Astrocyte (in vitro differentiated cells and primary cell): Measurements from ENCODE around the gene ABHD16A. TPM values are rescaled to one million over a fixed set of nuclear protein-coding genes. Genes with fewer than 3 reads are reported as not detected.

Experiments
- DNase-seq: peaks from one replicate; pipeline ENCODE4 v3.0.0-alpha.2; 2010; ENCODE audit warnings: low read depth
- FAIRE-seq: peaks from 2 replicates; lab custom pipeline; 2011; peaks lifted over from hg19 to GRCh38; lab: Jason Lieb, UNC
- H2AFZ ChIP-seq: 2 replicates; pipeline ENCODE4 v1.6.0; 2012; ENCODE audit warnings: low read depth, low read length, inconsistent platforms
- H3K27ac ChIP-seq: 2 replicates; pipeline ENCODE4 v1.5.1; 2011; ENCODE audit warnings: low read depth, low read length, inconsistent platforms
- H3K27me3 ChIP-seq: 2 replicates; pipeline ENCODE4 v1.6.0; 2011; ENCODE audit warnings: low read length, inconsistent platforms; ENCODE audit not compliant: insufficient read depth
- H3K36me3 ChIP-seq: 2 replicates; pipeline ENCODE4 v1.5.1; 2011; ENCODE audit warnings: low read length, inconsistent platforms; ENCODE audit not compliant: insufficient read depth
- H3K4me1 ChIP-seq: 2 replicates; pipeline ENCODE4 v1.5.1; 2011; ENCODE audit warnings: low read length, inconsistent platforms; ENCODE audit not compliant: insufficient read depth
- H3K4me2 ChIP-seq: 2 replicates; pipeline ENCODE4 v1.6.0; 2012; ENCODE audit warnings: low read length, inconsistent platforms
- H3K4me3 ChIP-seq: 2 replicates; pipeline ENCODE4 v1.5.1; 2011; ENCODE audit warnings: low read depth, mild to moderate bottlenecking, low read length, inconsistent platforms; ENCODE audit not compliant: insufficient read depth
- H3K79me2 ChIP-seq: 2 replicates; pipeline ENCODE4 v1.6.0; 2012; ENCODE audit warnings: mild to moderate bottlenecking, low read length, inconsistent platforms; ENCODE audit not compliant: insufficient read depth
- H3K9ac ChIP-seq: 2 replicates; pipeline ENCODE4 v1.6.0; 2012; ENCODE audit warnings: mild to moderate bottlenecking, low read length, inconsistent platforms
- H3K9me3 ChIP-seq: 2 replicates; pipeline ENCODE4 v1.5.1; 2012; ENCODE audit warnings: low read depth, mild to moderate bottlenecking, low read length, inconsistent platforms; ENCODE audit not compliant: insufficient read depth
- H4K20me1 ChIP-seq: 2 replicates; pipeline ENCODE4 v1.6.0; 2012; ENCODE audit warnings: low read length, inconsistent platforms; ENCODE audit not compliant: insufficient read depth
- H3K27ac Mint-ChIP-seq: one replicate; pipeline ENCODE4 v1.8.0; 2021; ENCODE audit warnings: mild to moderate bottlenecking, mixed read lengths; ENCODE audit not compliant: unreplicated experiment
- H3K27me3 Mint-ChIP-seq: one replicate; pipeline ENCODE4 v1.8.0; 2021; ENCODE audit warnings: low read depth, mixed read lengths; ENCODE audit not compliant: unreplicated experiment
- H3K36me3 Mint-ChIP-seq: one replicate; pipeline ENCODE4 v1.8.0; 2021; ENCODE audit warnings: low read depth, mixed read lengths; ENCODE audit not compliant: unreplicated experiment
- H3K4me1 Mint-ChIP-seq: one replicate; pipeline ENCODE4 v1.8.0; 2021; ENCODE audit warnings: low read depth, mixed read lengths; ENCODE audit not compliant: unreplicated experiment
- H3K4me3 Mint-ChIP-seq: one replicate; pipeline ENCODE4 v1.8.0; 2021; ENCODE audit warnings: mild to moderate bottlenecking, moderate library complexity, mixed read lengths; ENCODE audit not compliant: unreplicated experiment
- H3K9me3 Mint-ChIP-seq: one replicate; pipeline ENCODE4 v1.8.0; 2021; ENCODE audit warnings: mild to moderate bottlenecking, mixed read lengths; ENCODE audit not compliant: unreplicated experiment
- EZH2 ChIP-seq: IDR thresholded peaks from 2 replicates; pipeline ENCODE4 v1.6.1; 2012; ENCODE audit warnings: mild to moderate bottlenecking, low read length, inconsistent platforms; ENCODE audit not compliant: insufficient read depth
- total RNA-seq: library from RNA; stranded (reverse); gene quantifications from 2 replicates; pipeline ENCODE4 v1.2.1, GENCODE V29; 2021
- TF ChIP-seq, protein P1 (sequence below): IDR thresholded peaks from 2 replicates; pipeline ENCODE4 v1.5.1; 2011; ENCODE audit warnings: low read depth, mild to moderate bottlenecking, inconsistent platforms, low read length, moderate library complexity; ENCODE audit not compliant: insufficient read depth

ABHD16A gene
- total RNA-seq, 1 donor from 2014 or later = 38.3 TPM

DNA sequence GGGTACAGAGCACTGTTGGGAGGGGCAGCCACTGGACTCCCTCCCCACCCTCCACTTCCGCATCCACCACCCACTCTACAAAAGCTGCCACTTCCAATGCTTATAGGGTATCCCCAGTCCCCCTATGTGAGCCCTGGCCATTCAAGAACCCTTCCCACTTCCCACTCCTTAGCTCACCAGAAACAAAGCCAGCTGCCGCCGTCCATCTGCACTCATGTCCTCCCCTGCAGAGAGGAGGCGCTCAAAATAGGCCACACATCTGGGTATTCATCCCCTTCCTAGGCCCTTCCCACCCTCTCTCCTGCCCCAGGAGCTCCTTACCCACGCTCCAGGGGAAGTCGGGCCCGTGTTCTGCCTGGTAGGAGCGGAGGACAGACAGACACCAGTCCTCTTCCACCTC, 15.8 kb downstream of the ABHD16A start:
- FAIRE-seq = no peak
- peaks cover 5% of the 10 kb centered on the region for H3K4me1 ChIP-seq
- TF ChIP-seq, protein P1, sequence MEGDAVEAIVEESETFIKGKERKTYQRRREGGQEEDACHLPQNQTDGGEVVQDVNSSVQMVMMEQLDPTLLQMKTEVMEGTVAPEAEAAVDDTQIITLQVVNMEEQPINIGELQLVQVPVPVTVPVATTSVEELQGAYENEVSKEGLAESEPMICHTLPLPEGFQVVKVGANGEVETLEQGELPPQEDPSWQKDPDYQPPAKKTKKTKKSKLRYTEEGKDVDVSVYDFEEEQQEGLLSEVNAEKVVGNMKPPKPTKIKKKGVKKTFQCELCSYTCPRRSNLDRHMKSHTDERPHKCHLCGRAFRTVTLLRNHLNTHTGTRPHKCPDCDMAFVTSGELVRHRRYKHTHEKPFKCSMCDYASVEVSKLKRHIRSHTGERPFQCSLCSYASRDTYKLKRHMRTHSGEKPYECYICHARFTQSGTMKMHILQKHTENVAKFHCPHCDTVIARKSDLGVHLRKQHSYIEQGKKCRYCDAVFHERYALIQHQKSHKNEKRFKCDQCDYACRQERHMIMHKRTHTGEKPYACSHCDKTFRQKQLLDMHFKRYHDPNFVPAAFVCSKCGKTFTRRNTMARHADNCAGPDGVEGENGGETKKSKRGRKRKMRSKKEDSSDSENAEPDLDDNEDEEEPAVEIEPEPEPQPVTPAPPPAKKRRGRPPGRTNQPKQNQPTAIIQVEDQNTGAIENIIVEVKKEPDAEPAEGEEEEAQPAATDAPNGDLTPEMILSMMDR = no peak
- TF ChIP-seq EZH2 = no peak
- peaks cover 3% of the 10 kb centered on the region for H4K20me1 ChIP-seq
- H3K79me2 ChIP-seq = no peaks in the 10 kb centered on the region
- peaks cover 26% of the 10 kb centered on the region for H3K36me3 ChIP-seq
- Mint-ChIP-seq H3K36me3 (peaks cover 32% of the 10 kb centered on the region), H3K4me3 (no peak overlapping the region), H3K4me1 (peaks cover 11% of the 10 kb centered on the region), H3K27me3 (peaks cover 6% of the 10 kb centered on the region), H3K27ac (no peak overlapping the region), H3K9me3 (no peaks in the 10 kb centered on the region)
- H3K9me3 ChIP-seq = no peaks in the 10 kb centered on the region
- no peak overlapping the region for H3K27ac ChIP-seq
- no peak overlapping the region for H2AFZ ChIP-seq
- H3K4me2 ChIP-seq = no peak overlapping the region
- no peaks in the 10 kb centered on the region for H3K27me3 ChIP-seq
- no peak overlapping the region for H3K4me3 ChIP-seq
- DNase-seq = no peak
- H3K9ac ChIP-seq = no peak overlapping the region

DNA sequence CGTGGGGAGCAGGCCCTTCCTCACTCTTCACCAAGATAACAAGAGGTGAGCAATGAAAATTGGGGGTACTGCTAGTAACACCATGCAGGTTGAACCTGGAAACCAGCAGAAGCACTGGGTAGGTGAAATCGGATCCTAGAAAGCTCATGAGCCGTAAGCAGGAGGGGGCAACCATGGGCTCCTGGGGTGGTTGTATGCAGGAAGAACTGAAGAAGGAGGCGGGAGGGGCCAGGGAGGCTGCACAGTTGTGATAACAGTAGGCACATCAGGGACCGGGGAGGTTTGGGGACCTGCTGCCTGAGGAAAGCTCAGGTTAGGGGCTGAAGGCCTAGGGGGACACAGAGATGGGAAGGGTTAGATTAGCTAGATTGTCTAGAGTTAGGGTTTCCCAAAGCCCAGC, 16.6 kb downstream of the ABHD16A start:
- no peaks in the 10 kb centered on the region for H3K79me2 ChIP-seq
- no peak overlapping the region for H3K4me2 ChIP-seq
- H4K20me1 ChIP-seq = peaks cover 3% of the 10 kb centered on the region
- no peaks in the 10 kb centered on the region for H3K9me3 ChIP-seq
- Mint-ChIP-seq H3K27me3 (peaks cover 12% of the 10 kb centered on the region), H3K36me3 (peaks cover 32% of the 10 kb centered on the region), H3K9me3 (no peaks in the 10 kb centered on the region), H3K4me1 (peaks cover 12% of the 10 kb centered on the region), H3K4me3 (no peak overlapping the region), H3K27ac (no peak overlapping the region)
- no peak for TF ChIP-seq EZH2
- TF ChIP-seq, protein P1 = no peak
- H3K9ac ChIP-seq = no peak overlapping the region
- no peak for DNase-seq
- no peaks in the 10 kb centered on the region for H3K27me3 ChIP-seq
- no peak for FAIRE-seq
- H2AFZ ChIP-seq = no peak overlapping the region
- H3K4me3 ChIP-seq = no peak overlapping the region
- H3K4me1 ChIP-seq = peaks cover 6% of the 10 kb centered on the region
- H3K36me3 ChIP-seq = peaks cover 21% of the 10 kb centered on the region
- H3K27ac ChIP-seq = no peak overlapping the region

DNA sequence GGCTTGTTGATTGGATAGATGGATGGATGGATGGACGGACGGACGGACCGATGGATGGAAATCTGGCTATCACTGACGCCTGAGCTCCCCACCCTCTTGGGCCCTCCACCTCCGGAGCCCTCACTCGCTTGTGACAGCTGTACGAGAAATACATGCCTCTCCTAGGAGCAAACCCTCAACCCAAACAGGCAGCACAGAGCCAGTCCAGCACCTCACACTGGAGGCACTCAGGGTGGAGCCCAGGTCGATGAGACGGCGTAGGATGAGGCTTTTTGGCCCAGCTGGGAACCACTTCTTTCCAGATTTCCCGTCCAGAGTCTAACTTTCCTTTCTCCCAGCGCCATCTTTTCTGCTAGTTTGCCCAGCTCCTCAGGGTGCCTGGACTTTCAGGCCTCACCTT, 19.5 kb downstream of the ABHD16A start:
- DNase-seq = no peak
- peaks cover 30% of the 10 kb centered on the region for H3K36me3 Mint-ChIP-seq
- Histone ChIP-seq H2AFZ (no peak overlapping the region), H3K36me3 (peaks cover 12% of the 10 kb centered on the region), H4K20me1 (no peaks in the 10 kb centered on the region), H3K9ac (no peak overlapping the region), H3K27ac (no peak overlapping the region), H3K79me2 (no peaks in the 10 kb centered on the region), H3K4me1 (peaks cover 11% of the 10 kb centered on the region), H3K27me3 (no peaks in the 10 kb centered on the region), H3K4me3 (no peak overlapping the region), H3K4me2 (no peak overlapping the region), H3K9me3 (no peaks in the 10 kb centered on the region)
- H3K27ac Mint-ChIP-seq = no peak overlapping the region
- TF ChIP-seq, protein P1 = no peak
- TF ChIP-seq EZH2 = no peak
- H3K27me3 Mint-ChIP-seq = peaks cover 12% of the 10 kb centered on the region
- H3K4me3 Mint-ChIP-seq = no peak overlapping the region
- FAIRE-seq = no peak
- H3K4me1 Mint-ChIP-seq = peaks cover 3% of the 10 kb centered on the region
- no peaks in the 10 kb centered on the region for H3K9me3 Mint-ChIP-seq
